Activated naive CD4-positive, alpha-beta T cell treated with anti-CD3 and anti-CD28 coated beads, Interleukin-2, amount 50 U/mL, for 16 hours (primary cell): Measurements from ENCODE around the gene VWA8.
"Not testable (repeated sequence)": the region's sequence is repeated elsewhere in the genome, so short reads cannot be mapped to it uniquely, and the experiment has no call there.

Experiments used
- DNase-seq: peaks from one replicate; pipeline ENCODE4 v3.0.0-alpha.2; 2020

Gene VWA8

GRCh38 chr13:41546372-41547190 lies 414.3 kb downstream of the VWA8 start:
- no peak for DNase-seq

GRCh38 chr13:41545432-41545707 lies 415.5 kb downstream of the VWA8 start:
- no peak for DNase-seq

GRCh38 chr13:41543664-41544300 lies 417.1 kb downstream of the VWA8 start:
- no peak for DNase-seq

GRCh38 chr13:41542799-41543198 lies 418.1 kb downstream of the VWA8 start:
- DNase-seq = not testable (repeated sequence)

- DNase-seq = no peak
Measured at GRCh38 chr13:41542281-41542680, 418.6 kb downstream of the VWA8 start.

- DNase-seq = no peak
Measured at GRCh38 chr13:41541142-41541938, 419.6 kb downstream of the VWA8 start.

GRCh38 chr13:41540240-41540639 lies 420.7 kb downstream of the VWA8 start:
- not testable (repeated sequence) for DNase-seq

- DNase-seq = no peak
Measured at GRCh38 chr13:41533266-41534052, 427.4 kb downstream of the VWA8 start.

- no peak for DNase-seq
Measured at GRCh38 chr13:41528021-41528420, 432.9 kb downstream of the VWA8 start.

- no peak for DNase-seq
Measured at GRCh38 chr13:41520660-41521630, 440.0 kb downstream of the VWA8 start.

- no peak for DNase-seq
Measured at GRCh38 chr13:41520016-41520659, 440.8 kb downstream of the VWA8 start.
